Measurements from ENCODE around the gene RFC1.
"Not testable (repeated sequence)": the region's sequence is repeated elsewhere in the genome, so short reads cannot be mapped to it uniquely, and the experiment has no call there.

Gene RFC1

DNA sequence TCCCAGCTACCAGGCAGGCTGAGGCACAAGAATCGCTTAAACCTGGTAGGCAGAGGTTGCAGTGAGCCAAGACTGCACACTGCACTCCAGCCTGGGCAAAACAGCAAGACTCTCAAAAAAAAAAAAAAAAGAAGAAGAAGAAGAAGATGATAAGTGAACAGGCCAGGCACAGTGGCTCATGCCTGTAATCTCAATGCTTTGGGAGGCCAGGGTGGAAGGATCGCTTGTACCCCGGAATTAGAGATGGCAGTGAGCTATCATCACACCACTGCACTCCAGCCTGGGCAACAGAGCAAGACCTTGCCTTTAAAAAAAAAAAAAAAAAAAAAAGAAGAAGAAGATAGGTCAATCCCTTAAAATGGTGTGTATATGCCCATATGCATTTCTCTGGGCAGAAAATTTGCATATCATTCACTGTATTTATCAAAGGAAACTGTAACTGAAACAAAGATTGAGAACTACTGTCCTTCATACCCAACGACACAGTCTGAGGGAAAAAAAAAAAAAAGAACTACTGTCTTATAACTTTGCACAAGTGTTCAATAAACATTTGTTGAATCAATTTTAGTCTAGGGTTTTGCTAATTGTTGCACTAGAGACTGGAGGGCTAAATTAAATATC lies 2.3 kb downstream of the RFC1 start:
- Histone ChIP-seq H2AFZ (ENCODE audit: low read length) (no peak overlapping the region), H2BK12ac (ENCODE audit: low read length) (no peak overlapping the region), H3K79me1 (ENCODE audit: low read depth, low read length) (peaks cover 4% of the 10 kb centered on the region), H3K27me3 (ENCODE audit: control insufficient read depth in 3 of 3, insufficient read depth in 3 of 3, low read depth in 1 of 3, low read length in 3 of 3) (no peaks in the 10 kb centered on the region), H4K91ac (ENCODE audit: low read depth, low read length, poor library complexity) (no peak overlapping the region), H2BK5ac (ENCODE audit: low read length) (no peak overlapping the region), H3K9ac (ENCODE audit: low read depth, low read length, poor library complexity) (no peak overlapping the region), H3K23ac (ENCODE audit: low read depth, low read length, poor library complexity) (no peak overlapping the region), H3K4me1 (ENCODE audit: control insufficient read depth in 2 of 2, insufficient read depth in 1 of 2, low read depth in 1 of 2, low read length in 2 of 2) (no peaks in the 10 kb centered on the region), H3K4me3 (ENCODE audit: low read length in 2 of 2) (no peak overlapping the region), H3K14ac (ENCODE audit: low read length) (no peak overlapping the region), H3K18ac (ENCODE audit: low read length) (no peak overlapping the region), H4K8ac (ENCODE audit: low read depth, low read length) (no peak overlapping the region), H3K4ac (ENCODE audit: low read length) (no peak overlapping the region), H3K4me2 (ENCODE audit: insufficient read depth, low read length, poor library complexity, severe bottlenecking) (no peak overlapping the region), H3K36me3 (replicated peaks in 1 of 2; ENCODE audit: control insufficient read depth in 2 of 2, insufficient read depth in 2 of 2, low read length in 2 of 2) (peaks cover 0 to 11% of the 10 kb centered on the region in 2 donors), H3K9me3 (replicated peaks in 1 of 2; ENCODE audit: control insufficient read depth in 2 of 2, insufficient read depth in 1 of 2, low read depth in 1 of 2, low read length in 2 of 2) (no peaks in the 10 kb centered on the region), H2AK5ac (ENCODE audit: low read depth, low read length) (no peak overlapping the region), H2BK120ac (ENCODE audit: low read depth, low read length) (no peak overlapping the region), H2BK15ac (ENCODE audit: low read length) (no peak overlapping the region), H3K27ac (replicated peaks; ENCODE audit: low read length) (no peak overlapping the region)
- no CpG with 5 or more reads among the region's 4 CpGs for WGBS, 2 donors (ENCODE audit: extremely low coverage in 2 of 2, insufficient read length in 2 of 2, insufficient replicate concordance in 1 of 2)
- DNase-seq (ENCODE audit: low spot score): no peak

DNA sequence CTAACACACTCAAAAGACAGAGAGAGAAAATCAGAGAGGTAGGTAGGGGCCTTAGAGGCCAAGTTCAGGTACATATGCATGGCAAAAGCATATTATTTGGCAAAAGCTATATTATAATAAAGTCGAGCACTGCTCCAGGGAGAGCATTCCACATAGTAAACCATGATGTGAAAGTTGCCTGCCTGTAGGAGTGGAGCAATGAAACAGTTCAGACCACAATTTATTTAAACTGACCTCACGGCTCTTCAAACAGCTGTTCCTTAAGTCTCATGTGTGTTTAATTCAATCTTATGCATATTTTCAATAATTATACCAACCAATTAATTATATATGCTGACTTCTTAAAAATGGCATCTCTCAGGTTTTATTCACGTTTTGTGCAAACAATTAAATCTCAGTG lies 3.3 kb downstream of the RFC1 start:
- no peak overlapping the region for H3K9ac ChIP-seq (ENCODE audit: low read depth, low read length, poor library complexity)

DNA sequence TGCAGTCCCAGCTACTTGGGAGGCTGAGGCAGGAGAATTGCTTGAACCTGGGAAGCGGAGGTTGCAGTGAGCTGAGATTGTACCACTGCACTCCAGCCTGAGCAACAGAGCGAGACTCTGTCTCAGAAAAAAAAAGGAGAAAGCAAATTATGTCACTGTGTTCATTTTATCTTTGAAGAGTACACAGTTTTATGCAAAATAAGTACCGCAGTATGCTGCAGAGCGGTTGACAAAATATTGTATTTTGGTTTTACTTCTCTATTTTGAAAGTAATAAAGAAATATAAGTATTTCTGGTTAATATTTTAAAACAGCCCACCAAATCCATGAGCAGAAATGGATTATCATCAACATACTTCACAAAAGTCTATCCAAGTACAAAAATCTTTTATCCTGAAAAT lies 5.6 kb downstream of the RFC1 start:
- H3K23ac ChIP-seq (ENCODE audit: low read depth, low read length, poor library complexity); H2BK5ac ChIP-seq (ENCODE audit: low read length); H3K4ac ChIP-seq (ENCODE audit: low read length); DNase-seq (ENCODE audit: low spot score); H3K4me1 ChIP-seq (ENCODE audit: control insufficient read depth in 2 of 2, insufficient read depth in 1 of 2, low read depth in 1 of 2, low read length in 2 of 2); H3K4me2 ChIP-seq (ENCODE audit: insufficient read depth, low read length, poor library complexity, severe bottlenecking); H4K8ac ChIP-seq (ENCODE audit: low read depth, low read length); H2AFZ ChIP-seq (ENCODE audit: low read length); H2BK12ac ChIP-seq (ENCODE audit: low read length); H3K27me3 ChIP-seq (ENCODE audit: control insufficient read depth in 3 of 3, insufficient read depth in 3 of 3, low read depth in 1 of 3, low read length in 3 of 3); H4K91ac ChIP-seq (ENCODE audit: low read depth, low read length, poor library complexity); H3K9me3 ChIP-seq (replicated peaks in 1 of 2; ENCODE audit: control insufficient read depth in 2 of 2, insufficient read depth in 1 of 2, low read depth in 1 of 2, low read length in 2 of 2); H3K9ac ChIP-seq (ENCODE audit: low read depth, low read length, poor library complexity); H3K18ac ChIP-seq (ENCODE audit: low read length); H3K14ac ChIP-seq (ENCODE audit: low read length); H2BK15ac ChIP-seq (ENCODE audit: low read length); H2AK5ac ChIP-seq (ENCODE audit: low read depth, low read length); H3K27ac ChIP-seq (replicated peaks; ENCODE audit: low read length); H2BK120ac ChIP-seq (ENCODE audit: low read depth, low read length); H3K4me3 ChIP-seq (ENCODE audit: low read length in 2 of 2); H3K79me1 ChIP-seq (ENCODE audit: low read depth, low read length): not testable (repeated sequence)
- WGBS, 2 donors (ENCODE audit: extremely low coverage in 2 of 2, insufficient read length in 2 of 2, insufficient replicate concordance in 1 of 2): no CpG with 5 or more reads among the region's 4 CpGs
- peaks cover 0 to 22% of the 10 kb centered on the region in 2 donors for H3K36me3 ChIP-seq (replicated peaks in 1 of 2; ENCODE audit: control insufficient read depth in 2 of 2, insufficient read depth in 2 of 2, low read length in 2 of 2)

More for the DNA sequence above, 3.3 kb downstream of the RFC1 start:
- Histone ChIP-seq H3K79me1 (ENCODE audit: low read depth, low read length) (peaks cover 4% of the 10 kb centered on the region), H3K18ac (ENCODE audit: low read length) (no peak overlapping the region), H3K4ac (ENCODE audit: low read length) (no peak overlapping the region), H2BK12ac (ENCODE audit: low read length) (no peak overlapping the region), H4K8ac (ENCODE audit: low read depth, low read length) (no peak overlapping the region), H3K14ac (ENCODE audit: low read length) (no peak overlapping the region), H3K4me3 (ENCODE audit: low read length in 2 of 2) (no peak overlapping the region), H2AFZ (ENCODE audit: low read length) (no peak overlapping the region), H3K4me2 (ENCODE audit: insufficient read depth, low read length, poor library complexity, severe bottlenecking) (no peak overlapping the region), H3K9me3 (replicated peaks in 1 of 2; ENCODE audit: control insufficient read depth in 2 of 2, insufficient read depth in 1 of 2, low read depth in 1 of 2, low read length in 2 of 2) (no peaks in the 10 kb centered on the region), H3K36me3 (replicated peaks in 1 of 2; ENCODE audit: control insufficient read depth in 2 of 2, insufficient read depth in 2 of 2, low read length in 2 of 2) (peaks cover 0 to 18% of the 10 kb centered on the region in 2 donors), H4K91ac (ENCODE audit: low read depth, low read length, poor library complexity) (no peak overlapping the region), H2AK5ac (ENCODE audit: low read depth, low read length) (no peak overlapping the region), H2BK15ac (ENCODE audit: low read length) (no peak overlapping the region), H3K4me1 (ENCODE audit: control insufficient read depth in 2 of 2, insufficient read depth in 1 of 2, low read depth in 1 of 2, low read length in 2 of 2) (no peaks in the 10 kb centered on the region), H3K27me3 (ENCODE audit: control insufficient read depth in 3 of 3, insufficient read depth in 3 of 3, low read depth in 1 of 3, low read length in 3 of 3) (no peaks in the 10 kb centered on the region), H2BK120ac (ENCODE audit: low read depth, low read length) (no peak overlapping the region), H2BK5ac (ENCODE audit: low read length) (no peak overlapping the region), H3K23ac (ENCODE audit: low read depth, low read length, poor library complexity) (no peak overlapping the region), H3K27ac (replicated peaks; ENCODE audit: low read length) (no peak overlapping the region)
- DNase-seq (ENCODE audit: low spot score): no peak
- WGBS, 2 donors (ENCODE audit: extremely low coverage in 2 of 2, insufficient read length in 2 of 2, insufficient replicate concordance in 1 of 2): no CpG with 5 or more reads among the region's 3 CpGs

DNA sequence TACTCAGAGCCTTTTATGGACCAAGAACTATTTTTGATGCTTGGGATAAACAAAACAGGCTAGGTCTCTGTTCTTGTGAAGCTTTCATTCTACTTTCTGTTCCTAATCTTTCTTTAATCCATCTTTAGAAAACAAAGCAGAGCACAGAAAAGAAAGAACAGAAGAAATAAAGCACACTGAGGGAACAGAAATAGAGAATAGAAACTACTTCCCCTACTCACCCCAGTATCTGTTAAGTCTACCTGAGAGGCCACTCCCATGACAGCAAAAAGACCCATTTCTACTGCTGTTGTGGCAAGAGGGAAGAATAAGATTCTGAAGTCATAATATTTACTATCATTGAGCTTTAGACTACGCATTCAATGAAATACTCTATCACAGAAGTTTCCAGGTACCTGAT lies 9.2 kb downstream of the RFC1 start:
- Histone ChIP-seq H3K4me2 (ENCODE audit: insufficient read depth, low read length, poor library complexity, severe bottlenecking) (no peak overlapping the region), H3K27ac (replicated peaks; ENCODE audit: low read length) (no peak overlapping the region), H3K9ac (ENCODE audit: low read depth, low read length, poor library complexity) (no peak overlapping the region), H2BK12ac (ENCODE audit: low read length) (no peak overlapping the region), H3K4me3 (ENCODE audit: low read length in 2 of 2) (no peak overlapping the region), H2BK5ac (ENCODE audit: low read length) (no peak overlapping the region), H4K8ac (ENCODE audit: low read depth, low read length) (no peak overlapping the region), H3K4me1 (ENCODE audit: control insufficient read depth in 2 of 2, insufficient read depth in 1 of 2, low read depth in 1 of 2, low read length in 2 of 2) (peaks cover 0 to 3% of the 10 kb centered on the region in 2 donors), H2BK15ac (ENCODE audit: low read length) (no peak overlapping the region), H3K79me1 (ENCODE audit: low read depth, low read length) (peaks cover 1% of the 10 kb centered on the region), H3K9me3 (replicated peaks in 1 of 2; ENCODE audit: control insufficient read depth in 2 of 2, insufficient read depth in 1 of 2, low read depth in 1 of 2, low read length in 2 of 2) (no peaks in the 10 kb centered on the region), H2BK120ac (ENCODE audit: low read depth, low read length) (no peak overlapping the region), H3K36me3 (replicated peaks in 1 of 2; ENCODE audit: control insufficient read depth in 2 of 2, insufficient read depth in 2 of 2, low read length in 2 of 2) (peaks cover 0 to 26% of the 10 kb centered on the region in 2 donors), H3K4ac (ENCODE audit: low read length) (no peak overlapping the region), H3K14ac (ENCODE audit: low read length) (no peak overlapping the region), H2AFZ (ENCODE audit: low read length) (no peak overlapping the region), H4K91ac (ENCODE audit: low read depth, low read length, poor library complexity) (no peak overlapping the region), H3K27me3 (ENCODE audit: control insufficient read depth in 3 of 3, insufficient read depth in 3 of 3, low read depth in 1 of 3, low read length in 3 of 3) (no peaks in the 10 kb centered on the region), H3K23ac (ENCODE audit: low read depth, low read length, poor library complexity) (no peak overlapping the region), H2AK5ac (ENCODE audit: low read depth, low read length) (no peak overlapping the region), H3K18ac (ENCODE audit: low read length) (no peak overlapping the region)
- WGBS, 2 donors (ENCODE audit: extremely low coverage in 2 of 2, insufficient read length in 2 of 2, insufficient replicate concordance in 1 of 2): no CpG with 5 or more reads among the region's 1 CpG
- no peak for DNase-seq (ENCODE audit: low spot score)
